ENCODE data around the gene GRID2. TPM values are rescaled to one million over a fixed set of nuclear protein-coding genes. Genes with fewer than 3 reads are reported as not detected.

Gene GRID2
- total RNA-seq, 6 donors from 2014 or later = 0.76 TPM; not detected in 5

GRCh38 chr4:92455329-92455839 is 151.6 kb downstream of the GRID2 start:
- Histone ChIP-seq H3K27me3 (no peaks in the 10 kb centered on the region), H3K4me1 (no peaks in the 10 kb centered on the region), H3K36me3 (no peaks in the 10 kb centered on the region), H3K4me3 (no peak overlapping the region), H3K27ac (no peak overlapping the region), H3K9me3 (no peaks in the 10 kb centered on the region)
- ATAC-seq (ENCODE audit: low FRiP score in 2 of 2) (no peak), DNase-seq (no peak)
- WGBS, 2 donors = 62 to 64% methylated on average over 7 of the region's 7 CpGs
- TF ChIP-seq, protein P1, sequence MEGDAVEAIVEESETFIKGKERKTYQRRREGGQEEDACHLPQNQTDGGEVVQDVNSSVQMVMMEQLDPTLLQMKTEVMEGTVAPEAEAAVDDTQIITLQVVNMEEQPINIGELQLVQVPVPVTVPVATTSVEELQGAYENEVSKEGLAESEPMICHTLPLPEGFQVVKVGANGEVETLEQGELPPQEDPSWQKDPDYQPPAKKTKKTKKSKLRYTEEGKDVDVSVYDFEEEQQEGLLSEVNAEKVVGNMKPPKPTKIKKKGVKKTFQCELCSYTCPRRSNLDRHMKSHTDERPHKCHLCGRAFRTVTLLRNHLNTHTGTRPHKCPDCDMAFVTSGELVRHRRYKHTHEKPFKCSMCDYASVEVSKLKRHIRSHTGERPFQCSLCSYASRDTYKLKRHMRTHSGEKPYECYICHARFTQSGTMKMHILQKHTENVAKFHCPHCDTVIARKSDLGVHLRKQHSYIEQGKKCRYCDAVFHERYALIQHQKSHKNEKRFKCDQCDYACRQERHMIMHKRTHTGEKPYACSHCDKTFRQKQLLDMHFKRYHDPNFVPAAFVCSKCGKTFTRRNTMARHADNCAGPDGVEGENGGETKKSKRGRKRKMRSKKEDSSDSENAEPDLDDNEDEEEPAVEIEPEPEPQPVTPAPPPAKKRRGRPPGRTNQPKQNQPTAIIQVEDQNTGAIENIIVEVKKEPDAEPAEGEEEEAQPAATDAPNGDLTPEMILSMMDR (IDR thresholded peaks at IDR 0.05) = no peak
- no peak for TF ChIP-seq POLR2A (IDR thresholded peaks at IDR 0.05)

DNA sequence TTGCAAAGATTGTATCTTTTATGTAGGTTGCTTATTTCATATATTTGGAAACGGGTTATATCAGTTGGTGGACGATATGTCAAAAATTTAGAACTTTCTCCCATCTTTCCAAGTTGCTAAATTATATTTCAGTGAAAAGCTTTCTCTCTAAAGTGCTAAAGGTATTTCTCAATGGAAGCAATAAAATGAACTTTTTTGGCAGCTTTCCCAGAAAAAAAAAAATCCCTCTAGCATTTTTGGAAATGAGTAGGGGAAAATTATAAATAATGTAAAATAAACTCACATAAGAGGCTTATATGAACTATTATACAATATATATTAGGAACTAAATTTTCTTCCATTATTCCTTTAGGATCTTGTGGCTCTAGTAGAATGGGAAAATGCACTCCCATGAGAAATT is 152.2 kb downstream of the GRID2 start:
- no peaks in the 10 kb centered on the region for H3K36me3 ChIP-seq
- ATAC-seq (ENCODE audit: low FRiP score in 2 of 2) (no peak), DNase-seq (no peak)
- H3K27me3 ChIP-seq = no peaks in the 10 kb centered on the region
- WGBS, 2 donors = 43 to 61% methylated on average over 2 of the region's 2 CpGs
- no peak overlapping the region for H3K27ac ChIP-seq
- H3K9me3 ChIP-seq = no peaks in the 10 kb centered on the region
- no peaks in the 10 kb centered on the region for H3K4me1 ChIP-seq
- TF ChIP-seq, protein P1 (IDR thresholded peaks at IDR 0.05) = no peak
- H3K4me3 ChIP-seq = no peak overlapping the region

- Histone ChIP-seq H3K9me3 (no peaks in the 10 kb centered on the region), H3K36me3 (no peaks in the 10 kb centered on the region), H3K27me3 (no peaks in the 10 kb centered on the region), H3K4me3 (no peak overlapping the region), H3K27ac (no peak overlapping the region), H3K4me1 (no peaks in the 10 kb centered on the region)
- TF ChIP-seq POLR2AphosphoS5 (IDR thresholded peaks at IDR 0.05) (no peak), EP300 (IDR thresholded peaks at IDR 0.05) (no peak), POLR2A (IDR thresholded peaks at IDR 0.05) (no peak)
- TF ChIP-seq, protein P1 (IDR thresholded peaks at IDR 0.05) = no peak
- ATAC-seq (ENCODE audit: low FRiP score in 2 of 2) (no peak), DNase-seq (no peak)
- 57 to 73% methylated on average over 1 of the region's 1 CpG for WGBS, 2 donors
Measured at GRCh38 chr4:92461732-92462131, 158.0 kb downstream of the GRID2 start.

DNA sequence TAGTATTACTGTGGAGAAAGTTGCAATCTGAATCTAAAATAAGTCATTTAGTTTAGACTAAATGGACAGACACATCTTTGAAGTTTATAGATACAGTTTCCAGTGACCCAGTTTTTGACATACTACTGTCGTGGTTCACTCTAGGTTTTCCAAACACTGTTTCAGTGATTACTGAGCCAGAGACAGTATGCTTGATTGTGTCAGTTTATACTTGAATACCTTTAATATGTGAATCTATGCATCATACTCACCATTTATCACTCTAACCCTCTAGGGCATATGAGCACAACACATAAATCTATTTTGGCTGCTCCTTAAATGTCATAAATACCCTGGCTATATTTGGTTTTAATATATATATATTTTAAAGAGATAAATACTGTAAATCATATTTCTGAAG is 173.5 kb downstream of the GRID2 start:
- no peak overlapping the region for H3K27ac ChIP-seq
- WGBS, 2 donors = 63 to 65% methylated on average over 1 of the region's 1 CpG
- TF ChIP-seq POLR2A (IDR thresholded peaks at IDR 0.05) (no peak), EP300 (IDR thresholded peaks at IDR 0.05) (no peak), POLR2AphosphoS5 (IDR thresholded peaks at IDR 0.05) (no peak)
- TF ChIP-seq, protein P1 (IDR thresholded peaks at IDR 0.05) = no peak

DNA sequence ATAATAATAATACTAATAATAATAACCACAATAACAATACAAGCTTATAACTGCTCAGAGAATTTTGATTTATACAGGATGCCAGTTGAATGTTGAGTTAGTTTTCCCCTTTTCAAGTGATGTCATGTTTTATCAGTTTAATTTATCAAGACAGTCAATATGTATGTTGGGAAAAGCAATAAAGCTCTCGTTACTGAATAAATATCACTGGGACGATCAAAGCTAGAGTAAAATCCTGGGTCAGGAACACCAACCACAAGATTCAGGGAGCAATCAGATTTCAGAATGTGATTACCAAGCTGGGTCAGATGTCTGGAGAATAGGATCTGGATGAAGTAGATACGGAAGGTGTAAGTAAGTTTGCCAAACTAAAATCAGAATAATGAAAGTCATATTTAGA is 179.6 kb downstream of the GRID2 start:
- ATAC-seq (ENCODE audit: low FRiP score in 2 of 2) = no peak
- Histone ChIP-seq H3K27ac (no peak overlapping the region), H3K4me3 (no peak overlapping the region), H3K36me3 (no peaks in the 10 kb centered on the region), H3K9me3 (no peaks in the 10 kb centered on the region), H3K27me3 (no peaks in the 10 kb centered on the region), H3K4me1 (no peaks in the 10 kb centered on the region)
- 68 to 74% methylated on average over 3 of the region's 3 CpGs for WGBS, 2 donors
- DNase-seq = no peak
- TF ChIP-seq POLR2A (IDR thresholded peaks at IDR 0.05) = no peak
- no peak for TF ChIP-seq EP300 (IDR thresholded peaks at IDR 0.05)
- TF ChIP-seq, protein P1 (IDR thresholded peaks at IDR 0.05) = no peak
- TF ChIP-seq POLR2AphosphoS5 (IDR thresholded peaks at IDR 0.05) = no peak

More for the DNA sequence above, 173.5 kb downstream of the GRID2 start:
- ATAC-seq (ENCODE audit: low FRiP score in 2 of 2) (no peak), DNase-seq (no peak)
- Histone ChIP-seq H3K27me3 (no peaks in the 10 kb centered on the region), H3K4me1 (no peaks in the 10 kb centered on the region), H3K36me3 (no peaks in the 10 kb centered on the region), H3K4me3 (no peak overlapping the region), H3K9me3 (no peaks in the 10 kb centered on the region)

Data from upper lobe of left lung (tissue), 6 donors.